SW 1271 (cell line): Measurements from ENCODE around the gene TLE6.
A peak's percentile ranks its signal among the peaks of the same experiment; 100 is the strongest.
"Not testable (repeated sequence)": the region's sequence is repeated elsewhere in the genome, so short reads cannot be mapped to it uniquely, and the experiment has no call there.

Source experiments
- DNase-seq, 2 experiments: peaks; one replicate each; lab custom pipeline; 2025; lab: John Stamatoyannopoulos, UW

Gene TLE6

GRCh38 chr19:2977001-2977745 lies at the start of gene TLE6:
Gene TLE6 (plus strand): TSS chr19:2977564. CDS start chr19:2978234, 670 bp downstream.
- peak; percentile 85 to 94 for DNase-seq

DNA sequence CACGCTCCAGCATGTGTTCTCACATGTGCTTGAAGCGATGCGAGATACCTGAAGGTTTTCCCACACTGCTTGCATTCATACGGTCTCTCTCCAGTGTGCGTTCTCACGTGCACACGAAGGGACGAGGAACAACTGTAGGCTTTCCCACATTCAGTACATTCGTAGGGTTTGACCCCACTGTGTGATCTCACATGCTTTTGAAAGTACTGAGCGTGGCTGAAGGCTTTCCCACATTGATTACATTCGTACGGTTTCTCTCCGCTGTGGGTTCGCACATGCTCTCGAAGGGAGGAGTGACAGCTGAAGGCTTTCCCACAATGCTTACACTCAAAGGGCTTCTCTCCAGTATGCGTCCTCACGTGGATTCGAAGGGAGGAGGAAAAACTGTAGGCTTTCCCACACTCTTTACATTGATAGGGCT lies 43.9 kb upstream of the TLE6 start:
- no peak for DNase-seq

DNA sequence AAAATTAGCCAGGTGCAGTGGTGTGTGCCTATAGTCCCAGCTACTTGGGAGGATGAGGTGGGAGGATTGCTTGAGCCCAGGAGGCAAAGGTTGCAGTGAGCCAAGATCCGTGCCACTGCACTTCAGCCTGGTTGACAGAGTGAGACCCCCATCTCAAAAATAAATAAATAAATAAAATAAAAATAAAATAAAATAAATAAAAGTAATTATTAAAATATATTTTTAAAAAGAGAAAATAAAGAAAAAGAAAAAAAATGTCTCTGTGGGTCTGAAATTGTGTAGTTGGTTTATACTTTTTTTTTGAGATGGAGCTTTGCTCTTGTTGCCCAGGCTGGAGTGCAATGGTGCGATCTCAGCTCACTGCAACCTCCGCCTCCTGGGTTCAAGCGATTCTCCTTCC lies 41.5 kb upstream of the TLE6 start:
- DNase-seq, result not testable (repeated sequence)

DNA sequence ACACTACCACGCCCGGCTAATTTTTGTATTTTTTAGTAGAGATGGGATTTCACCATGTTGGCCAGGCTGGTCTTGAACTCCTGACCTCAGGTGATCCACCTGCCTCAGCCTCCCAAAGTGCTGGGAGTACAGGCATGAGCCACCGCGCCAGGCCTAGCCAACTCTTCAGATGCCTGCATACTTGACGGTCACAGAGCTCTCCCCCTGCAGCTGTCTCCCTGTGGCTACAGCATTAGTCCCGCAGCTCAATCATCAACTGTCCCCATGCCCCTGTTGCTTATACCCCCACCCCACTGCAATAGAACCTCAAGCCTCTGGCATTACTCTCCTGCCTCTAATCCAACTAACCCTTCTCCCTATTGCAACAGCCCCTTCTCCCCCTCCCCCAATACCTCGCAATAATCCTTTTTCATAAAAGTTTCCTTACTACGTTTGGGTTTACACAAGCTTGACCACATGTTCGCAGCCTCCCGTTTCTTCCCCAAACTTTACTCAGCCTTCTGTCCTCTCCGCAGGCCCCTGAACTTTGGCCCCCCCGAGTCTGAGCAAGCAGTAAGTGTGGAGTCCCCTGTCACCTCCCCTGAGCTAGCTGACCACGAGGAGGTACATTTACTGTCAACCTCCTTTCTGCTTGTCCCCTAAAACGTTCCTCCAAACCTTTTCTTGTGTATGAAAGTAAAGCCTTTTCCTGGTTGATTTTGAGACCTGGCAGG lies 34.3 kb upstream of the TLE6 start:
- DNase-seq, result no peak

- no peak for DNase-seq
These were observed 33.0 kb upstream of the TLE6 start for GRCh38 chr19:2944403-2944774.

DNA sequence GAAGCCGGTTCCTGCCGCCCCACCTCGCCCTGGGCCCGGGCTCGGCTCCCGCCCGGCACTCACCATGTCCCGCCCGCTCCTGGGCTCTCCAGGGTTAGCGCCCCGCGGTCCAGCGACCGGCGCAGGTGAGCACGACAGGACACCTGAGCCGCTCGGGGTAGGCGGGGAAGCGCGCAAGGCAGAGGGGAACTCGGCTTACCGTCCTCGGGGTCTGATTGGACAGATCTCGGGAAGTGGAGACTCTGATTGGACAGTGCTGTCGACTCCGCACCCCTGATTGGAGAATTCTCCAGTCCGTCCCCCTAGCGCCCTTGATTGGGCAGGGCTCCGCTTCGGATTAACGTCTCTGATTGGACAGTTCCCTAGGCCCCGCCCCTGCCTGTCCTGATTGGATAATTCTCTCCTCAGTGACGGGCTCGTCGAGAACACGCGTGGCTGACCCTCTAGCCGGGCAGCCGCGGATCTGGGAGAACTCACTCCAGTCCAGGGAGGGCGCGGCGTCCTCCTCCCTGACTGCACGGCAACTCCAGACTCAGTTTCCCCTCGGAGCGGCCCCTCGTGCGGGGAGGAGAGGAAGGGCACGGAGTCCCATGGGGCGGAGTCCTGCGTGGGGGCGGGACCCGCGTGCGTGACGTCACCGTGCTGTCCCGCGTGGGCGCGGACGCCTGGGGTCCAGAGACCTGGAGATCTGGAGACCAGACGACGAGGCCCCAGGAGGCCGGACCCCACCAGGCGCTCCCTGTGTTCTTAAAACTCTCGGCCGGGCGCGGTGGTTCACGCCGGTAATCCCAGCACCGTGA lies 32.4 kb upstream of the TLE6 start, which contains the start of gene ZNF77:
TSS of gene ZNF77 (minus strand) at position 197 of the 800 bp plus-strand sequence. CDS start at position 66, 131 bp downstream.
- peak; percentile 93 to 98 for DNase-seq

DNA sequence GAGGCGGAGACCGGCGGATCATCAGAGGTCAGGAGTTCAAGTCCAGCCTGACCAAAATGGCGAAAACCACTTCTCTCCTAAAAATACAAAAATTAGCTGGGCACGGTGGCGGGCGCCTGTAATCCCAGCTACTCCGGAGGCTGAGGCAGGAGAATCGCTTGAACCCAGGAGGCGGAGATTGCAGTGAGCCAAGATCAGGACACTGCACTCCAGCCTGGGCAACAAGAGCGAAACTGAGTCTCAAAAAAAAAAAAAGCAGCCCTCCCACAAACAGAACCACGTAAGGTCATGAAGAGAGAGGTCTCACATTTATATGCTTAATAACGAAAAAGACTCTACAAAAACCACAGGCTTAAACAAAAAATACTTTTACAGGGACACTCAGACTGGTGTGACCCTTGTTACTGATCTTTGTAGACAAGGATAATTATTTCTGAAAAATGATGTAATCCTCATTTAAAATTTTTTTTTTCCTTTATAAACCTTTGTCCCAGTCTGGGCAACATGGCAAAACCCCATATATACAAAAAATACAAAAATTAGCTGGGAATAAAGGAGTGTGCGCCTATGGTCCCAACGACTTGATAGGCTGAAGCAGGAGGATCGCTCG lies 31.7 kb upstream of the TLE6 start:
- DNase-seq, result no peak

GRCh38 chr19:2949939-2950285 lies 27.5 kb upstream of the TLE6 start:
- DNase-seq, result peak; percentile 46 to 75

- DNase-seq, result peak; percentile 92 to 99
These were observed 26.9 kb upstream of the TLE6 start for GRCh38 chr19:2950286-2951124.

DNA sequence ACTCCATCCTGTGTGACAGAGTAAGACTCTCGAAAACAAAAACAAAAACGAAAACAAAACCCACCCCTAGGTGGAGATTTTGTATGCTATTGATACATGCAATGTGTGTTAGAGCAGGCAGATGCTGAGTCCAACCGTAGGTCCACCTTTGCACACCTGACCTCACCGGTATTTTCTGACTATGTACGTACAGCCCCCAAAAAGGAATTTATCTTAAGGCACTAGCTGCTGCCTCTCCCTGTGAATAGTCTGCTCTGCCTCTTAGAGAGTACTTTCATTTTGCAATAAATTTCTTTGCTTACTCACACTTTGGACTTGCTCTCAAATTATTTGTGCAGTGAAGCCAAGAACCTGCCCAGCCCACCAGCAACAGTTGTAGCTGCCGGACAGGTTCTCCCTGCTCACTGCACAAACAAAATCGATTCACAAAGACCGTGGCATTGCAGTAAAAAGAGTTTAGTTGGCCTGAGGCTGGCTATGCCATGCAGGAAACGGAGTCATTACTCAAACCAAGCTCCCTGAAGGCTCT lies 24.3 kb upstream of the TLE6 start:
- no peak for DNase-seq

- DNase-seq, result no peak
These were observed 20.2 kb upstream of the TLE6 start for GRCh38 chr19:2957160-2957559.

DNA sequence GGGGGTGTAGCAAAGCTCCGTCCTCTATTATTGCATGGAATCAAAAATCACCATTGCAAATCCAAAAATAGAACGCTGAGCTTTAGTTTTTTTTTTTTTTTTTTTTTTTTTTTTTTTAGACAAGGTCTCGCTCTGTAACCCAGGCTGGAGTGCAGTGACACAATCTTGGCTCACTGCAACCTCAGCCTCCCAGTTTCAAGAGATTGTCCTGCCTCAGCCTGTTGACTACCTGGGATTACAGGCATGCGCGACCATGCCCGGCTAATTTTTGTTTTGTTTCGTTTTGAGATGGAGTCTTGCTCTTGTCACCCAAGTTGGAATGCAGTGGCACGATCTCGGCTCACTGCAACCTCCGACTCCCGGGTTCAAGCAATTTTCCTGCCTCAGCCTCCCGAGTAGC lies 17.2 kb upstream of the TLE6 start:
- no peak for DNase-seq

- DNase-seq, result peak in 1 of 2 experiments; percentile 58
These were observed 15.2 kb upstream of the TLE6 start for GRCh38 chr19:2962018-2962670.

DNA sequence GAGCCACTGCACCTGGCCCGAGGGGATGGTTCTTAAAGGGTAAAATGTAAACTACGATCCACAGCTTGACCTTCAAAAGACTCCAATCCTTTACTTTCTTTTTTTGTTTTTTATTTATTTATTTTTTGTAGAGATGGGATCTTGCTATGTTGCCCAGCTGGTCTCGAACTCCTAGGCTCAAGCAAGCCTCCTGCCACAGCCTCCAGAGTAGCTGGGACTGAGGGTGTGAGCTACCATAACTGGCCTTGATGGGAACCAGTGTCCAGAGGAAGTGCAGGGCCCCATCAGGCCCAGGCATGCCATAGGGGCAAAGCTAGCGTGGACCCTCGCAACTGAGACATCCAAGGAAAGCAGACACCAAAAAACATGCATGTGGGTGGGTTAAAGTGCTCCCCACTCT lies 14.2 kb upstream of the TLE6 start:
- DNase-seq, result no peak

GRCh38 chr19:2963631-2964030 lies 13.7 kb upstream of the TLE6 start:
- not testable (repeated sequence) for DNase-seq

DNA sequence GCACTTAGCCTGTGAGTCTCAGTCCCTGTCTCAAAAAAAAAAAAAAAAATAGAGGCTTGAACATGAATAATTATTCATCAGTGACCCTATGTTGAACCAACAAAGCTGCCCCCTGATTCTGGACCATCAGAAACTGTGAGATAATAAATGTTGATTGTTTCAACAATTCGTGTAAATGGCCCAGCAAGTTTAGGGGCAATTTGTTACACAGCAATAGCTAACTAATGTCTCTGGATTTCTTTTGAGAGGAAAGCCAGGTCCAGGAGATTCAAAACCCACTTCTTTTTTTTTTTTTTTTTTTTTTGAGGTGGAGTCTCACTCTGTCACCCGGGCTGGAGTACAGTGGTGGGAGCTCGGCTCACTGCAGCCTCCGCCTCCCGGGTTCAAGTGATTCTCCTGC lies 12.5 kb upstream of the TLE6 start:
- DNase-seq, result no peak

- DNase-seq, result no peak
These were observed 9.4 kb upstream of the TLE6 start for GRCh38 chr19:2967972-2968371.

DNA sequence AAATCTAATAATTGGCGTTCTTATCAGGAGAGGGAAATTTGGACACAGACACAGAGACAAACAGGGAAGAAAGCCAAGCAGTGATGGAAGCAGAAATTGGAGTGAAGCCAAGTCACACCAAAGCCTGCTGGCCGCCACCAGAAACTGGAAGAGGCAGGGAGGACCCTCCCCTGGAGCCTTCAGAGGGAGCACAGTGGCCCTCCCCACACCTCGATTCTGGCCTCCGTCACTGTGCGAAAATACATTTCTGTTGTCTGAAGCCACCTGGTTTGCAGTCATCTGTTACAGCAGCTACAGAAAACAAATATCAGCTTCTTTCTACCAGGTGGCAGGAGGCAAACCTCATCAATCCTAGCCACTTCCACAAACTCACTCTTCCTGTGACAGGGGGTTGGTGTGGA lies 8.3 kb upstream of the TLE6 start:
- DNase-seq, result no peak

DNA sequence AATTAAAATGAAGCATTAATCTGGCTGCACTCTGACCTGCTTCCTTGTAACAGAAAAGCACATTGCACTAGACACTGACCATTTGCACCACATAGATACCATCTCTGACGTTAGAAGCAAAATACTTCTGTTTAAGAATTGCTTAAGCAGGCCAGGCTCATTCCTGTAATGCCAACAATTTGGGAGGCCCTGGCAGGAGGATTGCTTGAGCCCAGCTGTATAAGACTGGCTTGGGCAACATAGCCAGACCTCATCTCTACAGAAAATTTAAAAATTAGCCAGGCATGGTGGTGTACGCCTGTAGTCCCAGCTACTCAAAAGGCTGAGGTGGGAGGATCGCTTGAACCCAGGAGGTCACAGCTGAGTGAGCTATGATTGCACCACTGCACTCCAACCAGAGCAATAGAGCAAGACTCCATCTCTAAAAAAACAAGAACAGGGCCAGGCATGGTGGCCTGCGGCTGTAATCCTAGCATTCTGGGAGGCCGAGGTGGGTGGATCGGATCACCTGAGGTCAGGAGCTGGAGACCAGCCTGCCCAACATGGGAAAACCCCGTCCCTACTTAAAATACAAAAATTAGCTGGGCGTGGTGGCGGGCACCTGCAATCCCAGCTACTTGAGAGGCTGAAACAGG lies 7.0 kb upstream of the TLE6 start:
- no peak for DNase-seq

- DNase-seq, result no peak
These were observed 4.1 kb upstream of the TLE6 start for GRCh38 chr19:2973229-2973628.
